HG03575 (cell line): ENCODE measurements around the gene ITGB5.

ENCODE experiments used
- ATAC-seq: cut with Tn5 transposase; IDR thresholded peaks from one replicate; pipeline ENCODE4 v1.9.1; 2021; ENCODE audit not compliant: unreplicated experiment, insufficient number of reproducible peaks, low FRiP score; ENCODE audit errors: extremely low read depth

ITGB5 gene, protein sequence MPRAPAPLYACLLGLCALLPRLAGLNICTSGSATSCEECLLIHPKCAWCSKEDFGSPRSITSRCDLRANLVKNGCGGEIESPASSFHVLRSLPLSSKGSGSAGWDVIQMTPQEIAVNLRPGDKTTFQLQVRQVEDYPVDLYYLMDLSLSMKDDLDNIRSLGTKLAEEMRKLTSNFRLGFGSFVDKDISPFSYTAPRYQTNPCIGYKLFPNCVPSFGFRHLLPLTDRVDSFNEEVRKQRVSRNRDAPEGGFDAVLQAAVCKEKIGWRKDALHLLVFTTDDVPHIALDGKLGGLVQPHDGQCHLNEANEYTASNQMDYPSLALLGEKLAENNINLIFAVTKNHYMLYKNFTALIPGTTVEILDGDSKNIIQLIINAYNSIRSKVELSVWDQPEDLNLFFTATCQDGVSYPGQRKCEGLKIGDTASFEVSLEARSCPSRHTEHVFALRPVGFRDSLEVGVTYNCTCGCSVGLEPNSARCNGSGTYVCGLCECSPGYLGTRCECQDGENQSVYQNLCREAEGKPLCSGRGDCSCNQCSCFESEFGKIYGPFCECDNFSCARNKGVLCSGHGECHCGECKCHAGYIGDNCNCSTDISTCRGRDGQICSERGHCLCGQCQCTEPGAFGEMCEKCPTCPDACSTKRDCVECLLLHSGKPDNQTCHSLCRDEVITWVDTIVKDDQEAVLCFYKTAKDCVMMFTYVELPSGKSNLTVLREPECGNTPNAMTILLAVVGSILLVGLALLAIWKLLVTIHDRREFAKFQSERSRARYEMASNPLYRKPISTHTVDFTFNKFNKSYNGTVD

DNA sequence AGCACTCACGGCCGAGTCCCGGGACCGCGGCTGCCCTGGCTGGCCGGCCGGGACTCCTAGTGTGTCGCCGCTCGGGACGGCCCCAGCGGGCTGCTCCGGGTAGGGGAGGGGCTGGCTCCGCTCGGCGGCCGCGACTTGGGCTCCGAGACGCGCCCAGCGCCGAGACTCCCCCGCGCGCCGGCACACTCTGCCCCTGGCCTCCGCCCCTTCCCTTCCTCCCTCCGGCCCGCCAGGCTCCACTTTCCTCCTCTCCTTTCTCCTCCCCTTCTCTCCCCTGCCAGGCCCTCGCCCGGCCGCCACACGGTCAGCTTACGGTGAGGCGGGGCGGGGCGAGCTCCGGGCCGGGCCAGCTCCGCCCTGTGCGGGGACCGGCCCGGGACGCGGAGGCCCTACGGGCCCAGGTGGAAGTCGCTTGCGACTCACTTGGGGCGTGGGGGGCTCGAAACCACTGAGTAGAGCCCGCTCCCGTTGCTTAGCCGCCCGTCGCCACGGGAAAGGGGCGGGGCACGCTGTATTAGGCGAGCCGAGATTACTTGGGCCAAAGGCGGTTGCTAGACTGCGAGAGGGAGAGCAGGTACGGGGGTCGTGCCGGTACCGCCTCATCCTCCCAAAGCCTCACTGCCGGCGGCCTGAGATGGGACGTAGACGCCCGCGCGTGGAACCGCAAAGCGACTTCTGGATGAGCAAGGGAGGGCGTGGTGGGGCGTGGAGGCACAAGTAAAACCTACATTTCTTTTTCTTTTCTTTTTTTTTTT, at the start of gene ITGB5:
ITGB5 (minus strand) TSS at position 189 of the 755 bp plus-strand sequence. CDS start 365 bp downstream, outside the sequence.
- no peak for ATAC-seq

DNA sequence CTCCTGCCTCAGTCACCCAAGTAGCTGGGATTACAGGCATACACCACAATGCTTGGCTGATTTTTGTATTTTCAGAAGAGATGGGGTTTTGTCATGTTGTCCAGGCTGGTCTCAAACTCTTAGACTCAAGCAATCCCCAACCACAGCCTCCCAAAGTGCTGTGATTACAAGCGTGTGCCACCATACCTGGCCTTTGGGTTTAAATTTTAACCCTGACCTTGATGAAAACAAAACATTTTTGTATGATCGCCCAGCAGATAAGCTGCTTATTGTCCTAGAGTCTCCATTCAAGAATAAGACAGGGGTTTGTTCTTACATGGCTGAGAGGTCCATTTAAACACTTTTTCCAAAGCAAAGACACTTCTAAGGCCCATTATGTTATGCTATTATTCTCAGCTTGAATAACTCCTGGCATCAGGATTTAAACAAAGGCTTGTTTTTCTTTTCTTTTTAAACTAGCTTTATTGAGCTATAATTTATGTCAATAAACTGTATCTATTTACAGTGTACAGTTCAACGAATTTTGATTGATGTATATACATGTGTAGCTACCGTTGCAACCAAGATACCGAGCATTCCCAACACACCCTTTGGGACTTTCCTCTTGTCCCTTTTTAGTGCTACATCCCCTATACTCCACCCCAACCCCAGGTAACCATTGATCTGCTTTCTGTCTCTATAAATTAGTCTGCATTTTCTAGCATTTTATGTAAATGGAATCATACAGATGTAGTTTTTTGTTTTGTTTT, 48.8 kb upstream of the ITGB5 start:
- no peak for ATAC-seq

DNA sequence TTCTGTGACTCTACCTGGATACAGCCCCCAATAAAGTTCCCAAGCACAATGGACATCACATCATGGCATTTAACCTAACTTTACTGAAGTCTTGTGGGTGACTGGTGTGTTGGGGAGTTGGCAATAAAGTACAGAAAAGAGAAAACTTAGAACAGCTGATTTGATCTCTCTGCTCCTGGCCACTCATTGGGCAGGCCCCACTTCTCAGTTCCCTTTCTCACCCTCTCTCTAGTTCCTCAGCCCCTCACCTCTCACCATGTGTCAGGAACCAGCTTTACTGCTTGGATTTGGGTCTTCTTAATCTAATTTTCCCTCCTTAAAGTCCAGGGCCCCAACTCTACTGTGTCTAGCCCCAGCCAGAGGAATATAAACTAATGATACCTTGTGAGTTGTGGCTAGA, 48.1 kb upstream of the ITGB5 start:
- ATAC-seq, result no peak

DNA sequence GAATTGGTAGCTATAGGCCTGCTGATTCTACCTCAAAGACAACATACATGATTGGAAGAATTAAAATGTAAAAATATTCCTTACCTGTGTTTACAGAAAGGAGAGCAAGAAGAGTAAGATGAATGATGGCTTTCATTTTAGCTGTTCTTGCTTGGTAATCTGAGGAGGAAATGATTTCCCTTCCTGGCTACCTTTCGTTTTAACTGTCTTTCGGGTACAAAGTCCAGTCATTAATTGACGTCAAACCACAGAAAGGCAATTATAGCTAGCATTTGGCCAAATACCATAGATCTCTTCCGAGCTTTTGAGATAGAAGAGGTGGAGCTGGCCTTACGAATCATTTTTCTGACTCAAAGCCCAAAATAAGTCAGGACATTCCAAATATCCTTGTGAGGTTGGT, 47.4 kb upstream of the ITGB5 start, which contains the start of gene MUC13:
MUC13 (minus strand) TSS at position 175 of the 400 bp plus-strand sequence; CDS start at position 136, 39 bp downstream.
- ATAC-seq, result no peak

DNA sequence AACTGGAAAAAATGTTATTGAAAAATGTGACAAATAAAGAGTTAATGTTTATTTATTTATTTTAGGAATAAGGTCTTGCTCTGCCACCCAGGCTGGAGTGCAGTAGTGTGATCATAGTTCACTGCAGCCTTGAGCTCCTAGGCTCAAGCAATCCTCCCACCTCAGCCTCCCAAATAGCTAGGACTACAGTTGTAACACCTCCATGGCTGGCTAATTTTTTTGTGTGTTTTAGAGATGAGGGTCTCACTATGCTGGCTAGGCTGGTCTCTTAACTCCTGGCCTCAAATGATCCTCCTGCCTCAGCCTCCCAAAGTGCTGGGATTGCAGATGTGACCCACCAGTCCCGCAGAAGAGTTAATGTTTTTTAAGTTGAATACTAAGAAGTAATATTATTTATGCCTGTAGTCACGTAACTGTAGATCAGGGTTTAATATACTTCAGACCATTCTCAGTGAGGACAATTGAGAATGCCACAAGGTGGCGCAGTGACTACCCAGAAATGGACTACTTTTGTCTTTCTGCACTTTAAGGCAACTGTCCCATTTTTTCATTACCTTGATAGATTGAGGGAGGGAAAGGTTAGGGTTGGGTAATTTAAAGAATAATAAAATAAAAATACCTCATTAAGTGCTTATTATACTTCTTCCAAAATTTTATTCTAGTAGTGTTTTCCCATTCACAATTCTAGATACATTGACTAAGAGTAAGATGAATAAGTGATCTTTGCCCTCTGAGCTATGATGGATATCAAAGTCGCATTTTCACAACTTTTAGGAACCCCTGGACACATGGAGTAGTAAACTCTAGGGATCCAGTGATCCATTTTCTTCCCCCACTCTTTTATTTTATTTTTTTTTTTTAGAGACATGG, 41.4 kb upstream of the ITGB5 start:
- no peak for ATAC-seq

DNA sequence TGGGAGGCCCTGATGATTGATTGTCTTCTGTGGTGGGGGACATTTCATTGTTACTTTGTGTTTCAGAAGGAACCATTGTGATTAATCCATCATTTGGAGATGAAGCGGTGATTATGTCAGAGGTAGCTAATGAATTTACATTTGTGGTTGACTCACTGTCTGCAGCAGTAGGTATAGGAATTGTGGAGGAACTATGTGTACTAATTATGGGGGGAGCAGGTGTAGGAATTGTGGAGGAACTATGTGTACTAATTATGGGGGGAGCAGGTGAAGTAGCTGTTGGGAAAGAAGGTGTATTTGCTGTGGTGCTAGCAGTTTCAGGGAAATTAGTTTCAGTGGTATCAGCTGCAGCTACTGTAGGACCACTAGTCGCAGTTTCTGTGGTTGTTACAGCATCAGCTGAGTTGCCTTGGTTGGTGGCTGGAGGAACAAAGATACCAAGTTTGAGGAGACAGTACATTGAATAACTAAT, 40.4 kb upstream of the ITGB5 start:
- no peak for ATAC-seq

DNA sequence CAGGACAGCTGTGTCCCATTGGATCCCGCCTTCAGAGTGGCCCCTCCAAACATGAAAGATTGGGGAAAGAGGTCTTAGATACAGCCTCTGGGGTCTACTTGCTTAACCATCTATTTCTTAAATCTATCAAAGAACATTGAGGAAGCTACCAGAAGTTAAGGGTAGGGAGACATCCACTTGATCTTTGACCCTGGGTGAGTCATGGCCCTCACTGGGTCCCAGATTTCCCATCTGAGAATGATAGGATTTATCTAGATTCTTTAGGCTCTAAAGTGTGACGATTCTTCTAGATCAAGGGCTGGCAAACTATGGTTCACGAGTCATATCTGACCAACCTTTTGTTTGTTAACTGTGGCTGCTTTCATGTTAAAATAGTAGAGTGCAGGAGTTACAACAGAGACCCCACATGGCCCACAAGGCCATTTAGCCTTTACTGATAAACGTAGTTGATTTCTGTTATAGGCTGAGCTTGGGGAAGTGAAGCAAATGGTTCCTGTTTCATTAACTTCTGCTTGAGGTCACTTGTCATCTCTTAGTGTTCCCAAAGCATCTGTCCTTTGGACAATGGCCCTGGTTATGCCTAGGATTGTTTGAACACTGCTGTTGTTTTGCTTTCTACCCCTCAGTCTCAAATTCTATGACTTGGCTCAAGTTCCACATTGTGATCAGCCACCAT, 39.4 kb upstream of the ITGB5 start:
- ATAC-seq, result no peak

DNA sequence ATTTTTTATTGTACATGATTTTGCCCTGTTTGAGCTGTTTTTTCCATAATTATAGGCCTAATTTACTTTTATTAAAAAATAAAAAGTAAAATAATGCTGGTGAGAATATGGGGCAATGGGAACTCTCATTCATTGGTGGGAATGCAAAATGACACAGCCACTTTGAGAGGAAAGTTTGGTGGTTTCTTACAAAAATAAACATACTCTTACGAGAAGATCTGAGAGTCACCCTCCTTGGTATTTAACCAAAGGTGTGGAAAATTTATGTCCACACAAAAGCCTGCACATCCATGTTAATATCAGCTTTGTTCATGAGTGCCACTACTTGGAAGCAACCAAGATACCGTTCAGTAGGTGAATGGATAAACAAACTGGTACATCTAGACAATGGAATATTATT, 37.6 kb upstream of the ITGB5 start:
- ATAC-seq, result no peak

DNA sequence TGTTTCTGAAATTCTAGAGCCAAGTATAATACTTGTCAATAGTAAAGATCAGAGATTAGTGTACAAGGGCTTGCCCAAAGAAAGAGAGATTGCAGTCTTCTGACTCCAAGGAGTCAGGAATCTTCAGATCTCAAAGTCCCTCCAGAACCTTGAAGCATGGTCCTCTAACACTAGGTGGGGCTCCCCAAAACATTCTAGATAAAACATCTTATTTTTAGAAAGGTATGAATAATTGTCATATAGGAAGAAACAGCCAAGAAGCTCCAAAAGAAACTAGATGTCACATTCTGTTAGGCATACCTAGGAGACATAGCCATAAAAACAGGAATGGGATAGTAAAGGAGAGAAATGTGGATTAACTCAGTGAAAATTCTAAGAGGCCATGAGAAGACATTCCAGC, 36.7 kb upstream of the ITGB5 start:
- no peak for ATAC-seq

DNA sequence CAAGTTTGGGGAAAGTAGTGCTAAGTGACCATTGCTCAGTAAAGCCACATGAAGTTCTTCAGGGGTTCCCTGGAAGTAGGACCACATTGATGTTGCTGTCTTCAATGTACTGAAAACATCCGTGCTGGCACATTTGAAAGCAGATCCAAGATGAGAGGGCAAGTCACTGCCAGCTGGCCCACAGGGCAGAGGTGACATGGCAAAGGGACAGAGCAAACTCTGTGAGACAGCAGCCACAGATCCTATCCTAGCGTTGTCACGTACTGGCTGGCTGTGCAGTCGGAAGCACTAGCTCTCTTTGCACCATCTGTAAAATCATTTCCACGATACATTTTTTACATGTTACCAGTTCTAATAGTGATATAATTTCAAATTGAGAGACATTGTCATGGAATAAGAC, 33.6 kb upstream of the ITGB5 start:
- ATAC-seq, result no peak

DNA sequence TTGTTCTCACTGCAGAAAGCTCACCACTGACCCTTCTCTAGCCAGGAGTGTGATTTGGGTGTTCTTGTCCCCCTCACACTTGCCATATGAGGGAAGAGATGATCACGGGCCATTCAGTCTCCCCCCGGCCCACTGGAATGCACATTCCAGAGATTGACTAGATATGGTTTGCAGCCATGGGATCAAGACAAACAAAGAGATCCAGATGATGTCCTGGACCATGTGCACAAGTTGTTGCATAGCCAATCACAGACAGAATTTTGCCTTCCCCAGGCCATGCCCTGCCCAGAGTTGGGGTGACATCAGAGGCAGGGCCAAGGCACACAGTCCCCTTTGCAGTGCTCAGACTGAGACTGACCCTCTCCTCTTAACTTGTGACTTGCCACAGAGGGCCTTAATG, 32.6 kb upstream of the ITGB5 start:
- no peak for ATAC-seq

DNA sequence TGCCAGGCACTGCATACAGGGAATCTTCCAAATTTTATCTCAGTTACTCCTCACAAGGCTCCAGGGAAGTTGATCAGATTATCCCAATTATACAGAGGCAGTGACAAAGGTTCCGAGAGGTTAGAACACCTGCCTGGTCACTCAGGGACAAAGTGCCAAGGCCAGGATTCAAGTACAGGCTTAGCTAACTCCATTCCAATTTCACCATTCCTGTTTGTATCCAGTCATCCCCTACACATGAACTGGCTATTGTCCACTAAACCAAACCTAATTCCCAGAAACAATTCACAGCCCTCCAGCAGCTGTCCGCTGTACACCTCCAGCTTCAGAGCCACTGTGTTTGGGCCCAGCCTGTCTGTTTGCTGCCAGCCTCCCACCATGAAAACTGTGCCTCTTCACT, 31.4 kb upstream of the ITGB5 start:
- ATAC-seq, result no peak

DNA sequence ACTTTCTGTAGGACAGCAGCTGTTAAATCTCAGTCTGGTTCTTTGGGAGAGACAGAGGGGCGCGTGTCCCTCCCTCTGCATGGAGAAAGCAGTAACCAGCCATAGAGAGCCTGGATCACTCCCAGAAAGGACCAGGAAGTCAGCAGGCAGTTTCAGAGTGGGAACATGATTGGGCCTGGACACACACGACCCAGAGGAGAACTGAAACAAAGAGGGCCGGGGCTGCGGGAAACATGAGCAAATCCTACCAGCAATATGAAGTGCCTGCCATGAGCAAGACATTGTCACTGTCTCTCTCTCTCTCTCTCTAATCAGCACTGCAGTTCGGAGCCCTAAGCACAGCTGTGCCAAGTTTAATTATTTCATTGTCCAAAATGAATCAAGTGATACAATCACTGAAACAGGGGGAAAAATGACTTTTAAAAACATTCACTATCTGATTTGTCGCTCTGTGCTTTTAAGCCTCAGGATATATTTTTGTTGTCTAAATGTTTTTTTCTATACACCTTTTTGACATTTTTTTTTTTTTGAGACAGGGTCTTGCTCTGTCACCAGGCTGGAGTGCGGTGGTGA, 29.8 kb upstream of the ITGB5 start:
- ATAC-seq, result no peak

DNA sequence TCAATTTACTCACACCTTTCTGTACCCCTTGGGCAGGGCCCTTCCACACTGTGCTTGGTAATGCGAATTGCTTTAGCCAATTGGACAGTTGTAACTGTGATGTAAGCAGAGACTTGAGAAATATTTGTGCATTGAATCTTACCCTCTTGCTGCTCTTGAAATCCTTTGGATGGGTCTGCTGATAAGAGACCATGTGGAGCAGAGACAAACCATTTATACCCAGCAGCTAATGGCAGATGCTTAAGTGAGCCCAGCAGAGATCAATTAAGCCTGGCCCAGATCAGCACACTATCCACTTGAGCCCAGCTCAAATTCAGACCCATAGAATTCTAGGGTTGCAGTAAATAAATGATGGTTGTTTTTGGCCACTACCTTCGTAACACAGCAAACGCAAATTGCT, 28.1 kb upstream of the ITGB5 start:
- no peak for ATAC-seq

DNA sequence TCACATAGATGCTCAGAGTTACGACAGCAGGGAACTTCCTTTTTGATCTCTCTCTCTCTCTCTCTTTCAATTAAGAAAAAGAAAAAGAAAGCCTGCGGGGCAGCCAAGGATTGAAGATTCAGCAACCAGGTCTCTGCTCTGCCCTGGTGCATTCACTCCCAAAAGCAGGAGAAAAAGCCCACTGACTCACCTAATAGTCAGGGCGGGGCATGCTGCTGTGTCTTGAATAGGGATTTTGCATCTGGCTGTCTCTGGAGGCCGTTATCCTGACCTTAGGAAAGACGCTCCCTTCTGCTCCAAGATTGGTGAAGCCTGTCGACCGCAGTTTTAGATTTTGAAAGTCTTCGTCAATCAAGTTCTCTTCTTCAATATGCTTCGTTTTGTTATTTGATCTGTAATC, 20.8 kb upstream of the ITGB5 start:
- ATAC-seq, result no peak

DNA sequence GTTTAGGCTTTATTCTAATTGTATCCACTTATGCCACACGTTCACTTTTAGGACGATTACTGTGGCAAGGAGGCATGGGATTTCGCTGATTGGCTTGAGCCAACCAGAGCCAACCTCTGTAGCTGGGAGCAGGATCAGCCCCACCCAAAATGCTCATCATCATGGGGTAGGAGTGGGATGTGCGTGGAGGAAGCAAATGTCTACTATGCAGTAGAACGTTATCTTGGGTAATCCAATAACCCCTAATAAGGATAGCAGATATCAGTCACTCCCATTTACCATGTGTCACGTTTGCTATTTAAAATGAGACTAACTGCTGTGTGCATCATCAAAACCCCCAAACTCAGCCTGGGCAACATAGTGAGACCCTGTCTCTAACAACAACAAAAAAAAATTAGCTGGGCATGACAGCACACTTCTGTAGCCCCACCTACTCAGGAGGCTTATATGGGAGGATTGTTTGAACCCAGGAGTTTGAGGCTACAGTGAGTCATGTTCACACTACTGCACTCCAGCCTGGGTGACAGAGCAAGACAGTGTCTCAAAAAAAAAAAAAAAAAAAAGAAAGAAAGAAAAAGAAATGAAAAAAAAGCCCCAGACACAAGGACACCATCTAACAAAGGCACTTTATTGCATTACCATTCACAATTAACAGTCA, 17.8 kb upstream of the ITGB5 start:
- no peak for ATAC-seq
